HepG2 (cell line): ENCODE results near the gene EPB41L5. TPM values are rescaled to one million over a fixed set of nuclear protein-coding genes. Genes with fewer than 3 reads are reported as not detected.

Experiments
- ATAC-seq: fragments of 200-7000 bp; cut with Tn5 transposase; 3 replicates; pipeline ENCODE4 v1.9.1; 2020; ENCODE audit warnings: mild to moderate bottlenecking, moderate library complexity
- BruUV-seq: library from RNA; stranded (reverse); fragments of 400-500 nt; replicated peaks from 2 replicates; lab custom pipeline; 2021; lab: Mats Ljungman, UMichigan
- CTCF ChIA-PET: fragments of 300-600 bp; formaldehyde crosslinking; extraction: SDS; loops from one replicate; lab custom pipeline; 2021; ENCODE audit warnings: low total read pairs, inconsistent platforms, low intra/inter-chr PET ratio; lab: Yijun Ruan, JAX
- POLR2A ChIA-PET: fragments of 350-600 bp; sonication (Branson Sonifier 250); formaldehyde crosslinking; loops from one replicate; lab custom pipeline; 2020; ENCODE audit warnings: antibody characterized with exemption, inconsistent platforms; lab: Yijun Ruan, JAX
- DNase-seq: peaks from one replicate; pipeline ENCODE4 v3.0.0-alpha.2; 2015; ENCODE audit warnings: low spot score
- FAIRE-seq: peaks from 3 replicates; lab custom pipeline; 2011; peaks lifted over from hg19 to GRCh38; lab: Jason Lieb, UNC
- H2AFZ ChIP-seq: one replicate; pipeline ENCODE4 v1.6.1; 2011; ENCODE audit warnings: low read length, inconsistent platforms
- H3K27ac ChIP-seq: fragments of 300-600 bp; 3 replicates; pipeline ENCODE4 v1.8.0; 2011; ENCODE audit warnings: mixed run types, mild to moderate bottlenecking, mixed read lengths, low read length, inconsistent platforms; ENCODE audit not compliant: insufficient read depth; ENCODE audit errors: extremely low read length
- H3K27me3 ChIP-seq, 2 experiments: fragments of 200-600 bp in 1 of 2; 2 replicates in 1 of 2; 3 replicates in 1 of 2; pipeline versions ENCODE4 v1.6.0 to v1.8.0; 2011; ENCODE audit warnings: low read length in 2 of 2, mild to moderate bottlenecking in 2 of 2, moderate library complexity in 2 of 2, inconsistent platforms in 1 of 2; ENCODE audit not compliant: insufficient read depth in 2 of 2, control insufficient read depth in 1 of 2
- H3K36me3 ChIP-seq, 2 experiments: fragments of 200-600 bp in 1 of 2; replicated peaks in 1 of 2; 2 replicates in 1 of 2; 3 replicates in 1 of 2; pipeline versions ENCODE4 v1.5.1 to v1.8.0; 2011; ENCODE audit warnings: low read length in 2 of 2, inconsistent platforms in 1 of 2; ENCODE audit not compliant: insufficient read depth in 2 of 2, control insufficient read depth in 1 of 2
- H3K4me1 ChIP-seq: 2 replicates; pipeline ENCODE4 v1.5.1; 2012; ENCODE audit warnings: low read length, inconsistent platforms; ENCODE audit not compliant: insufficient read depth
- H3K4me2 ChIP-seq: 2 replicates; pipeline ENCODE4 v1.6.0; 2011; ENCODE audit warnings: low read depth, low read length, inconsistent platforms
- H3K4me3 ChIP-seq, 3 experiments: fragments of 200-600 bp in 1 of 3; sonication (generic), shearing (Covaris generic) in 1 of 3; replicated peaks in 1 of 3; 2 replicates each; pipeline ENCODE4 v1.5.1; 2011 to 2016; ENCODE audit warnings: low read length in 3 of 3, inconsistent platforms in 2 of 3, low read depth in 2 of 3, mild to moderate bottlenecking in 2 of 3, control low read depth in 1 of 3, mixed read lengths in 1 of 3; ENCODE audit not compliant: insufficient read depth in 1 of 3
- H3K79me2 ChIP-seq: one replicate; pipeline ENCODE4 v1.6.1; 2011; ENCODE audit warnings: low read length, inconsistent platforms; ENCODE audit not compliant: insufficient read depth
- H3K9ac ChIP-seq: 2 replicates; pipeline ENCODE4 v1.6.0; 2011; ENCODE audit warnings: mild to moderate bottlenecking, low read depth, low read length, inconsistent platforms; ENCODE audit not compliant: insufficient read depth
- H3K9me3 ChIP-seq: 2 replicates; pipeline ENCODE4 v1.5.1; 2012; ENCODE audit warnings: mild to moderate bottlenecking, low read length
- H4K20me1 ChIP-seq: 2 replicates; pipeline ENCODE4 v1.6.0; 2011; ENCODE audit warnings: inconsistent platforms, mild to moderate bottlenecking, low read length, moderate library complexity; ENCODE audit not compliant: insufficient read depth
- CBX1 ChIP-seq: IDR thresholded peaks from one replicate; pipeline ENCODE4 v1.6.1; 2016; ENCODE audit warnings: antibody characterized with exemption, low read depth
- EED ChIP-seq: sonication (generic); formaldehyde crosslinking; IDR thresholded peaks from 2 replicates; pipeline ENCODE4 v1.5.0; 2020; ENCODE audit warnings: mild to moderate bottlenecking, missing genetic modification reagents
- ETV5 ChIP-seq: IDR thresholded peaks from 2 replicates; pipeline ENCODE4 v1.6.1; 2018; ENCODE audit warnings: missing biosample characterization, missing genetic modification reagents, inconsistent platforms, borderline replicate concordance
- GABPB1 ChIP-seq: IDR thresholded peaks from 2 replicates; pipeline ENCODE4 v1.6.1; 2016; ENCODE audit warnings: mild to moderate bottlenecking, missing genetic modification reagents, moderate library complexity, missing compliant biosample characterization
- PHF8 ChIP-seq: sonication (generic); formaldehyde crosslinking; IDR thresholded peaks from 2 replicates; pipeline ENCODE4 v1.5.0; 2020; ENCODE audit warnings: missing genetic modification reagents
- REXO4 ChIP-seq: sonication (generic); formaldehyde crosslinking; IDR thresholded peaks from 2 replicates; pipeline ENCODE4 v1.8.0; 2022; ENCODE audit warnings: missing genetic modification reagents, mild to moderate bottlenecking, borderline replicate concordance
- ZBTB33 ChIP-seq: sonication (generic); formaldehyde crosslinking; IDR thresholded peaks from 2 replicates; pipeline ENCODE4 v1.4.0; 2020; ENCODE audit warnings: missing genetic modification reagents
- ZBTB39 ChIP-seq: sonication (generic); formaldehyde crosslinking; IDR thresholded peaks from 2 replicates; pipeline ENCODE4 v1.5.0; 2020; ENCODE audit warnings: missing genetic modification reagents
- ZC3H4 ChIP-seq: sonication (generic); formaldehyde crosslinking; IDR thresholded peaks from 2 replicates; pipeline ENCODE4 v1.4.0; 2020; ENCODE audit warnings: missing genetic modification reagents, borderline replicate concordance
- ZNF331 ChIP-seq: sonication (generic); formaldehyde crosslinking; IDR thresholded peaks from 2 replicates; pipeline ENCODE4 v1.4.0; 2020; ENCODE audit warnings: missing genetic modification reagents
- WGBS: methylation state at CpG from one replicate; pipeline ENCODE4 v1.1.6; 2017; ENCODE audit warnings: low lambda C conversion rate; 5-methylcytosine and 5-hydroxymethylcytosine counted together
- in situ Hi-C: cut with HindIII; loops from 2 replicates; pipeline ENCODE4 v1.10.0; 2017; ENCODE audit warnings: low pct_unique_long_range_greater_than_20kb; ENCODE audit not compliant: extremely low pct_ligation_motif_present
- intact Hi-C: fragments of 100-400 bp; cut with micrococcal nuclease; formaldehyde crosslinking; loops from one replicate; pipeline ENCODE4 v1.10.0; 2022; ENCODE audit not compliant: unreplicated experiment
- polyA plus RNA-seq, 8 experiments: library from polyadenylated mRNA; depleted of rRNA in 3 of 8; stranded (reverse) in 7 of 8; unstranded in 1 of 8; fragments of >200 nt; fragmentation: Illumina TruSeq in 4 of 8; extraction: Trizol in 4 of 8; gene quantifications; 2 replicates each; pipeline versions ENCODE4 v1.2.1 to v1.2.3, GENCODE V29; 2011 to 2016; ENCODE audit warnings: low read depth in 4 of 8, missing spikeins in 1 of 8, mixed read lengths in 1 of 8; ENCODE audit not compliant: insufficient read depth in 1 of 8
- total RNA-seq, 5 experiments: library from RNA; depleted of rRNA; stranded (reverse); fragments of >200 nt; fragmentation: Illumina TruSeq; extraction: Trizol; gene quantifications; 2 replicates each; pipeline ENCODE4 v1.2.3, GENCODE V29; 2016; ENCODE audit warnings: low read depth in 1 of 5
- TF ChIP-seq, protein P1 (sequence below): sonication (generic); formaldehyde crosslinking; IDR thresholded peaks from 2 replicates; pipeline ENCODE4 v1.5.0; 2020; ENCODE audit warnings: mild to moderate bottlenecking, missing genetic modification reagents

Gene EPB41L5
- total and polyA plus RNA-seq, 2 of the 13 experiments (the other 11 are each of a cell fraction or from before 2014, with no cell fraction given) = 40.5 to 47.5 TPM

- ChIA-PET CTCF (no interaction called here), POLR2A (no interaction called here)
- Histone ChIP-seq H3K4me3 (no peak overlapping the region), H3K4me2 (no peak overlapping the region), H3K9me3 (no peaks in the 10 kb centered on the region; the same call in 1 of the 2 replicates), H2AFZ (no peak overlapping the region), H3K36me3 (no peaks in the 10 kb centered on the region), H3K4me1 (peaks cover 11% of the 10 kb centered on the region), H3K79me2 (no peaks in the 10 kb centered on the region), H4K20me1 (no peaks in the 10 kb centered on the region), H3K27me3 (no peaks in the 10 kb centered on the region), H3K27ac (no peak overlapping the region), H3K9ac (no peak overlapping the region)
- TF ChIP-seq ZBTB33 (CRISPR knock-in tag) (no peak), CBX1 (no peak), EED (CRISPR knock-in tag) (no peak), GABPB1 (CRISPR knock-in tag) (no peak)
- intact Hi-C loops = no loop called here
- WGBS = 3% methylated on average over 1 of the region's 1 CpG
- ATAC-seq (no peak), FAIRE-seq (no peak), DNase-seq (no peak)
- in situ Hi-C loops = no loop called here
- BruUV-seq = no TSS peak
These were observed 179.4 kb downstream of the EPB41L5 start for GRCh38 chr2:120192280-120192679.

- TF ChIP-seq ZBTB39 (CRISPR knock-in tag) = no peak
- TF ChIP-seq, protein P1, sequence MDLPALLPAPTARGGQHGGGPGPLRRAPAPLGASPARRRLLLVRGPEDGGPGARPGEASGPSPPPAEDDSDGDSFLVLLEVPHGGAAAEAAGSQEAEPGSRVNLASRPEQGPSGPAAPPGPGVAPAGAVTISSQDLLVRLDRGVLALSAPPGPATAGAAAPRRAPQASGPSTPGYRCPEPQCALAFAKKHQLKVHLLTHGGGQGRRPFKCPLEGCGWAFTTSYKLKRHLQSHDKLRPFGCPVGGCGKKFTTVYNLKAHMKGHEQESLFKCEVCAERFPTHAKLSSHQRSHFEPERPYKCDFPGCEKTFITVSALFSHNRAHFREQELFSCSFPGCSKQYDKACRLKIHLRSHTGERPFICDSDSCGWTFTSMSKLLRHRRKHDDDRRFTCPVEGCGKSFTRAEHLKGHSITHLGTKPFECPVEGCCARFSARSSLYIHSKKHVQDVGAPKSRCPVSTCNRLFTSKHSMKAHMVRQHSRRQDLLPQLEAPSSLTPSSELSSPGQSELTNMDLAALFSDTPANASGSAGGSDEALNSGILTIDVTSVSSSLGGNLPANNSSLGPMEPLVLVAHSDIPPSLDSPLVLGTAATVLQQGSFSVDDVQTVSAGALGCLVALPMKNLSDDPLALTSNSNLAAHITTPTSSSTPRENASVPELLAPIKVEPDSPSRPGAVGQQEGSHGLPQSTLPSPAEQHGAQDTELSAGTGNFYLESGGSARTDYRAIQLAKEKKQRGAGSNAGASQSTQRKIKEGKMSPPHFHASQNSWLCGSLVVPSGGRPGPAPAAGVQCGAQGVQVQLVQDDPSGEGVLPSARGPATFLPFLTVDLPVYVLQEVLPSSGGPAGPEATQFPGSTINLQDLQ (CRISPR knock-in tag) = no peak
- TF ChIP-seq PHF8 = no peak
- no peak for TF ChIP-seq ZNF331 (CRISPR knock-in tag)
- TF ChIP-seq REXO4 (CRISPR knock-in tag) = no peak
- TF ChIP-seq ETV5 (CRISPR knock-in tag) = no peak
- no peak for TF ChIP-seq ZC3H4 (CRISPR knock-in tag)
- Histone ChIP-seq H3K9ac (no peak overlapping the region), H3K4me3 (no peak overlapping the region), H3K4me2 (no peak overlapping the region), H3K27ac (no peak overlapping the region), H3K4me1 (peaks cover 5% of the 10 kb centered on the region), H2AFZ (no peak overlapping the region), H3K9me3 (peaks cover 8% of the 10 kb centered on the region), H3K79me2 (no peaks in the 10 kb centered on the region), H3K36me3 (no peaks in the 10 kb centered on the region), H4K20me1 (no peaks in the 10 kb centered on the region), H3K27me3 (no peaks in the 10 kb centered on the region)
- ChIA-PET CTCF (no interaction called here), POLR2A (no interaction called here)
- DNase-seq = no peak
- ATAC-seq = no peak
- in situ Hi-C loops (no loop called here), intact Hi-C loops (no loop called here)
- 56% methylated on average over 1 of the region's 1 CpG for WGBS
- FAIRE-seq = no peak
- no TSS peak for BruUV-seq
These were observed 182.7 kb downstream of the EPB41L5 start for GRCh38 chr2:120195553-120195952.
